ENCODE results near the gene GALNT2.
A peak's percentile ranks its signal among the peaks of the same experiment; 100 is the strongest.

Gene GALNT2

GRCh38 chr1:230090194-230090711, 23.2 kb downstream of the GALNT2 start:
- no peak for DNase-seq (ENCODE audit: low read depth in 2 of 2)

- no peak for DNase-seq (ENCODE audit: low read depth in 2 of 2)
These were observed 24.6 kb downstream of the GALNT2 start for GRCh38 chr1:230091473-230092231.

DNA sequence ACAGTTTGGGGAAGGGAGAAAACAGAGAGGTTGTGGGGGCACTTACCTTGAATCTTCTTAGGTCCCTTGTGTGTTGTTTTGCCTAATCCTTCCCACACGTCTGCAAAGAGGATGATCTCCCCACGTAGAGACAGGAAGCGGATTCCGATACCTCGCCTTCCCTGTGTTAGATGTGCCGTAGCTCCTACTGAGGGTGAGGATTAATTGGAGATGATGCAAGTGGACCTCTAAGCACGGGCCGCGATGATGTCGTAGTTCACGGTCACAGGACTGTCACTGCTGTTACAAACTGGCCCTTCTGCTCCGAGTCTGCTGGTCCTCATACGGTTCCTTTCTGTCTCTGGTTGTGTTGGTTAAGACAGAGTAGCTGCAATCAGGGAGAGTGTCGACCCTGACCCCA, 27.7 kb downstream of the GALNT2 start:
- no peak for DNase-seq (ENCODE audit: low read depth in 2 of 2)

DNA sequence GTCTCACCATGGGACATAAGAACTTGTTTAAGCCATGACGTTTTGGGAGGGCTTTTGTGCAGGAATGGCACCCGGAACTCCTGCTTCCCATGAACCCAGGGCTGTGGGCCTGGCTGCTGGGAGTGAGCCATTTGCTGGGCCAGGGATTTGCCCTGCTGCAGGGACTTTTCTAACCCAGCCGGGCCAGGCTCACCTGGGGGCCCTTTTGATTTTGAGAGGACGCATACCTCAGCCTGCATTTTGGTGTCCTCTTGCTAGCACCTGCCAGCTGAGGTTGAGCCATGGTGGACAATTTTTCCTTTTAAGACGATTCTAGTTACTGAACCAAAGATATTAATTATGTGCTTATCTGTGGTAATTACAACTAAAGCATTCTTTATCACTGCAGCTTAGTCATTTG, 28.9 kb downstream of the GALNT2 start:
- no peak for DNase-seq (ENCODE audit: low read depth in 2 of 2)

DNA sequence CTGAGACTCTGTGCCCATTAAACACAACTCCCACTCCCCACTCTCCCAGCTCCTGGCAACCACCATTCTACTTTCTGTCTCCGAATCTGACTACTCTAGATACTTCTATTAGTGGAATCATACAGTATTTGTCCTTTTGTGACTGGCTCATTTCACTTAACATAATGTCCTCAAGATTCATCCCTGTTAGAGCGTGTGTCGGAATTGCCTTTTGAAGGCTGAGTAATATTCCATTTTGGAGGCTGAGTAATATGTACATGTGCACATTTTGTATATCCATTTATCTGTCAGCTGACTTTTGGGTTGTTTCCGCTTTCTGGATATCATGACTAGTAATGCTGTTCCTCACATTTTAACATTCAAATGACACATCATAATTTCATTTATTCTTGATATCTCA, 30.3 kb downstream of the GALNT2 start:
- DNase-seq (ENCODE audit: low read depth in 2 of 2): no peak

DNA sequence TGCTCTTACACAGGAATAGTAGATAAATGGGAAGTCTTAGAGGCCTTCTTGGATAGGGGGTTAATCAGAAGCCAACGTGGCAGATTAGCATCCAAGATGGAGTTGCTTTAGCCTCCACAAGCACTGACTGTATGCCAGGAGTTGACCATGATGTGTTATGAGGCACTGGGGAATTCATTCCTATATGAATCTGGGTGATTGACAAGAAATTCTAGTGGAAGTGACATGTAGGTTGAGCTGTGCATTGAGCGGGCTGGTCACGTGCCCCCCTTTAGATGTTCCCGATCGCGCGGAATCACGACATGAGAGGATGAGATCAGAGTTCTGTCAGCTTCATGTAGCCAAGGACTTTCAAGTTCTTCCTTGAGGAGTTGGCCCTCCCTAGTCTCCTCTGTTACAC, 31.7 kb downstream of the GALNT2 start:
- no peak for DNase-seq (ENCODE audit: low read depth in 2 of 2)

- no peak for DNase-seq (ENCODE audit: low read depth in 2 of 2)
These were observed 32.4 kb downstream of the GALNT2 start for GRCh38 chr1:230099465-230099864.

GRCh38 chr1:230100932-230101331, 33.9 kb downstream of the GALNT2 start:
- DNase-seq (ENCODE audit: low read depth in 2 of 2): no peak

GRCh38 chr1:230101556-230101955, 34.5 kb downstream of the GALNT2 start:
- DNase-seq (ENCODE audit: low read depth in 2 of 2): no peak

GRCh38 chr1:230102046-230102445, 35.0 kb downstream of the GALNT2 start:
- no peak for DNase-seq (ENCODE audit: low read depth in 2 of 2)

GRCh38 chr1:230102472-230102871, 35.4 kb downstream of the GALNT2 start:
- no peak for DNase-seq (ENCODE audit: low read depth in 2 of 2)

GRCh38 chr1:230103306-230104173, 36.5 kb downstream of the GALNT2 start:
- DNase-seq (ENCODE audit: low read depth in 2 of 2): no peak

DNA sequence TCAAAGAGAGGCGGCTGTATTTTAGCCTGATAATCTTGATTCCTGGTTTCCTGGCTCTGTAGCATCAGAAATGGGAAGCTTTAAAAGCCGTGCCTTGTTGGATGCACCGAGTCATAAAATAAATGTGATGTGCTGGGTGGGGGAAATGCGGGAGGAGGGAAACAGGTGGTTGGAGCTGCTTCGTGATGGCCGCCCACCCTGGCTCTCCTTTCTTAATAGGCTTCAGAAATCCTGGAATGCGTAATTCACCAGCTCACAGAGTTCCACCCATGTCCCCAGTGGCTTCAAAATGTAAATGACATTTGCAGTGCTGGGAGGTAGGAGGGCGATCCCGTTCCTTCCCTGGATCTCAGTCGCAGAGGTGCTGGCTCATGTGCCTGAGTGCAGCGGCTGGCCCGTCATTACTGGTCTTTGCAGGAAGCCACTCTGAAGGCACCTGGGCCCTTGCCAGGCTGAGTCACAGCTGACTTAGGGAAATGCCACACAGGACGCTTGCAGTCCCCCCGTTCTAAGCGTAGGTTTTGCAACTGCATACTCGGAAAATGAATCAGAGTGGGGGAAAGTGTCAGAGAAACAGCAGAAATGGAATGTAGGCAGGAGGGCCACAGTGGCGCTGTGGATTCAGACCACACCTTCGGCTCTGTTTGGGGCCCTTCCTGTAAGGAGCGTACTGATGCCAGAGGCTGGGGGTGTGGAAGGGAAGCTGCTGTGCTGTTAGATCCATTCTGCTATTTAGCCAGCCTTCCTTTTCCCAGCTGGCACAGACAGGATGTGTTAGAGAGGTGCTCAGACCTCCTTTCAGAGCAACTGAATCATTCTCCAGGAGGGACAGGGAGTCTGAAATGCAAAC, 37.6 kb downstream of the GALNT2 start:
- peak; percentile 79 to 83 for DNase-seq (ENCODE audit: low read depth in 2 of 2)

DNA sequence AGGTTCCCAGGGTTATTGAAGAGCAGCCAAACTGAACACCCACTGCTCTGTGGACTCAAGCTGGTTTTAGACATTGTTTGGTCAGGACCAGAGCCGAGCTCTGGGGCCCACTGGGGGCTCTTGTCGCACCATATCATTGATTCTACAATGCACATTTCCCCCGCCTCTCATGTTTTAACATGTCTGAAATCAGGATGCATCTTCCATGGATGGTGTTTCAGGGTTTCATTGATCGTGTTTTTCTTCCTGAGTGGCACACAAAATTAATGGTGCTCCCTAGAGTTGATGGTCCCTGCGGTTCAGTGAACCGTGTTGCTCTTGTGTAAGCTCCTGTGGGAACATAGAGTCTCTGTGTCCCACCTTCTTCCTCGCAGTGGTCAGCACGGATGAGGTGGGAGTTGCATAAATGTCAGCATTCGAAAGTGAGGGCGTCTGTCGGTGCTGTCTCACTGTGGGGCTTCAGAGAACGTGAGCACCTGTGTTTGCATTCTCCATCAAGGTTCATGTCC, 38.3 kb downstream of the GALNT2 start:
- no peak for DNase-seq (ENCODE audit: low read depth in 2 of 2)

DNA sequence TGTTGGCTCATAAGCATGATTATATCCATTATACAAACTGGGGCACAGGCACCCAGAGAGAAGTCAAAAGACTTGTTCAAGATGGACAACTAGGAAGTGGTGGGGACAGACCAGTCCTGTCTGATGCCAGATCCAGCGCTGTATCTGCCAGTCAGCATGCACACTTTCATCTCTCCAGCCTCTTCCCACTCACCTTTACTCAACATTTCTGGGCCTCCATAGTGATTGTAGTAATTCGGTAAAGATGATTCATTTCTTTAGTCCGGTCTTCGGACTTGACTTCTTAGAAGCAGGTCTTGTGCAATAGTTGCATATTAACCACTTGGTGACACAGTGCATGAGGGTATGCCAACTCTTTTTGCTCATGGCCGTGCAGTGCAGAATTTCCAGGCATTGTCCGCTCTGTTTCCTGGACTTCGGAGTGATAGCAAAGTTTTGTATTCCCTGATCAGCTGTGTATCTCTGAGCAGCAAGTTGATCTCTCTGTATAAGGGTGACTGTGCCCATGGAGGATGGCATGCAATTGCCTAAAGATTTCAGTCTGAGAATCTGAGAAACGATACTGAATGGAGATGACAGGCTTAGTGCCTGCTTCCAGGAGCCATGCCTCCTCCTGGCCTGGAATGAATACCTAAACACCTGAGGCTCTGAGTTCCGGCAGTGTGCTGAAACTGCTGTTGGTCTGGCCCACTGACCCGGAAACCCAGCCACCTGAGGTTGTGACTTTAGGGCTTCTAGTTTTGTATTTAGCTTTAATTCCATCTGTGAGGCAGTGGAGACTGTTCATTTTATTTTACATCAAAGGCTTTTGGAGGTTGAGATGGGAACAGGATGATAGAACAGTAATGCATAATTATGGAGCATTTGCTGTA, 39.0 kb downstream of the GALNT2 start:
- no peak for DNase-seq (ENCODE audit: low read depth in 2 of 2)

DNA sequence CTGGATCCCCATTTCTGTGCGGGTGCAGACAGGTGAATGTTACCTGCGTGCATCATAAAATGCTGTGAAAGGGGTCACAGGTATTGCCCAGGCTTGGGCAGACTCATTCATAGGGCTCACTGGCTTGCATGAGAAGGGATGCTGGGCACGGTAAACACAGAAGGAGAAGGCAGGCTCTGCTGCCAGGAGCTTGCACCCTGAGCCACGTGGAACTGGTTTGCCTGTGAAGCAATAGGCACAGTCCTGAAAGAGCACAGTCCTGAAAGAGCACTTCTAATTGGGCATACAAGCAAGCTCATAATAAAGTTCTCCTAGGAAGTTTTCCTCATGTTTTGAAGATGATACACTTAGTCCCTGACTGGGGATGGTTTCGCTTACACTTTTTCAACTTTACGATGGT, 40.9 kb downstream of the GALNT2 start:
- DNase-seq (ENCODE audit: low read depth in 2 of 2): no peak

DNA sequence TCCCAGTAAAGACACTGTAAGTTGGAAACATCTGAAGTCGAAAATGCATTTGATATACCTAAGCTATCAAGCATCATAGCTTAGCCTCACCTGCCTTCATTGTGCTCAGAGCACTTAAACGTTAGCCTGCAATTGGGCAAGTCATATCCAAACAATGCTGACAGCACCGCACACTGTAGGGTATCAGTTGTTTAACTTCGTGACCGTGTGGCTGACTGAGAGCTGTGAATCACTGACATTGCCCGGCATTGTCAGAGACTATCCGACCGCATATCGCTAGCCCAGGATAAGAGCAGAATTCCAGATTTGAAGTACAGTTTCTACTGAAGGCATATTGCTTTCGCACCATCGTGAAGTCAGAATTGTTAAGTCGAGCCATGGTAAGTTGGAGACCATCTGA, 41.5 kb downstream of the GALNT2 start:
- DNase-seq (ENCODE audit: low read depth in 2 of 2): no peak

GRCh38 chr1:230109066-230109465, 42.0 kb downstream of the GALNT2 start:
- DNase-seq (ENCODE audit: low read depth in 2 of 2): no peak

DNA sequence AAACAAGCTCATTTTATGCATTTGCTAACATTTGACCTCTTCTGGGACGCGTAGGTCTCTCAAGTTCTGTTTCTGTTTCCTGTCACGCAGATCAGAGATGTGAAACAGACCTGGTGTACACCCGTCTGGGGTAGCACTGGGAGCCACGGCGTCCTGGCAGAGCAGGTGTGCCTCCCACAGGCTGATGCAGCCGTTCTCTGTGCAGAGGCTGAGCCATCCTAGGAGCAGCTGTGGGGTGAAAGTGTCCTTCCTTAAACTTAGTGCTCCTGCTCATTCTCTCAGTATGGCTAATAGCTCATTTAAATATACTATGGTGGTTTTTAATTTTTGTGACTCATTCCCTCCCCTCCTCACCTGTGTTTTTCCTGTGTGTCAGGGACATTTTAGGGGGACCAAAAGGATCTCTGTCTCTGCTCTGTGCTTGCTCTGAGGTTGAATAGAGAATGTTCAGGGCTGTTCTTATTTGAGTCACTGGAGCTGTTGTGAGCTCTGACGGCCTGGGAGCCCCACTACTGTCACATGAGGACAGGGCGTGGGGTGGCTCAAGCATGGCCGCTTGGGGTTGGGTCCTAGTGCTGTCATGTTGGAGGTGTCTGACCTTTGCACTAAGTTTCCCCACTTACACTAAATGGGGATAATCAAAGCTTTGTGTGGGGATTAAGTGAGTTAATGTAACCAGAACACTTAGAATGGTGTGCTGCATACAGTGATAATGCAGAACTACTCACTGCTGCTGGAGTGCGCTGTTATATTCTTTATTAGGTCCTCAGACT, 43.0 kb downstream of the GALNT2 start:
- DNase-seq (ENCODE audit: low read depth in 2 of 2): peak; percentile 72 to 80

GRCh38 chr1:230110971-230111370, 43.9 kb downstream of the GALNT2 start:
- DNase-seq (ENCODE audit: low read depth in 2 of 2): no peak

Data from stimulated activated CD4-positive, alpha-beta T cell treated with anti-CD3 and anti-CD28 coated beads, Interleukin-4, amount 100 ng/mL, for 48 hours (primary cell).